ENCODE measurements around the gene CHST4.
"Not testable (repeated sequence)": the region's sequence is repeated elsewhere in the genome, so short reads cannot be mapped to it uniquely, and the experiment has no call there.

The CHST4 gene

GRCh38 chr16:71555230-71555891 lies 29.1 kb downstream of the CHST4 start:
- DNase-seq (ENCODE audit: low spot score) = no peak
- ChIA-PET POLR2A (ENCODE audit: low non-redundant PET) (no interaction called here), CTCF (no interaction called here)

GRCh38 chr16:71557299-71557698 lies 31.1 kb downstream of the CHST4 start:
- POLR2A ChIA-PET (ENCODE audit: low non-redundant PET) = no interaction called here
- CTCF ChIA-PET = no interaction called here
- no peak overlapping the region for H3K27ac ChIP-seq
- no peak for TF ChIP-seq CTCF (conservative IDR thresholded peaks at IDR 0.05; ENCODE audit: low read depth)
- no peak for DNase-seq (ENCODE audit: low spot score)

More at GRCh38 chr16:71555230-71555891, 29.1 kb downstream of the CHST4 start:
- H3K27ac ChIP-seq = no peak overlapping the region
- TF ChIP-seq CTCF (conservative IDR thresholded peaks at IDR 0.05; ENCODE audit: low read depth) = no peak

DNA sequence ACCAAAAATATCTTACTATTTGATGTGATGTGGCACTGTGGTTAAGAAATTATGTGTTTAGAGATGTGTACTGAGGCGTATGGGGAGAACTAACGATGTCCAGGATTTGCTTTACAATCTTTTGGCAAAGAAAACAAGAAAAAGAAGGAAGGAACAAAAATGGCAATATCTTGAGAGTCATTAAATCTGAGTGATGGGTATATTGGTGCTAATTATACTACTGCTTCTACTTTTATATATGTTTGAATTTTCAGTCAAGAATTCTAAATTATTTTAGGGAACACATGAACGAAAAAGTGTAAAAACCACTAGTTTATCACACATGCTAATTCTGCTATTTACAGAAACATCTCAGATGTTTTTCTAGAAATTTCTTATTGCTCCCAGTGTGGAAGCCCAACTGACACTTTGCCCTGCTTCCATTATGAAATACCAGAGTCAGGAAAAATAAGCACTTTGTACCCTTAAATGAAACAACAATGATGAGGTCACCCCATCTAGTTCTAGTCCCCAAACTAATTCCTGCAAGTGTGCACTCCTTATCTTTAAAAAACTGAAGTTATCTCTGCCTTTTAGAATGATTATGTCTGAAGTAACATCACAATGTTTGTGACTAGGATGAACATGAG lies 31.8 kb downstream of the CHST4 start:
- DNase-seq (ENCODE audit: low spot score) = no peak
- ChIA-PET POLR2A (ENCODE audit: low non-redundant PET) (no interaction called here), CTCF (interaction anchor here (0.6 kb wide), 1 partner anchor 1037 kb away, joined by 4 read pairs; no protein-coding TSS in a partner anchor)
- no peak overlapping the region for H3K27ac ChIP-seq
- no peak for TF ChIP-seq CTCF (conservative IDR thresholded peaks at IDR 0.05; ENCODE audit: low read depth)

DNA sequence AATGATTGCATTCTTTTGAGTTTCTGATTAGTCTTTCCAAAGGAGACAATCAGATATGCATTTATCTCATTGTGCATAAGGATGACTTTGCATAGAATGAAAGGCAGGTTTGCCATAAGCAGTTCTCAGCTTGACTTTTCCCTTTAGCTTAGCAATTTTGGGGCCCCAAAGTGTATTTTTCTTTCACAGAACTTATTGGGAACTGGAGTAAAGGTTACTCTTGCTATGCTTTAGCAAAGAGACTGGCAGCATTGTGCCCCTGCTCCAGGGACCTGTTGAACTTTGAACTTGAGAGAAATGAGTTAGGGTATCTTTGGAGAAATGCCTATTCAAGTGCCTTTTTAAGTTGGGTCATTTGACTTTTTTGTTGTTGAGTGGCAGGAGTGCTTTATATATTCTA lies 33.6 kb downstream of the CHST4 start:
- no peak for DNase-seq (ENCODE audit: low spot score)
- CTCF ChIA-PET = interaction anchor here (0.7 kb wide), 1 partner anchor 83 kb away, joined by 5 read pairs; no protein-coding TSS in a partner anchor
- TF ChIP-seq CTCF (conservative IDR thresholded peaks at IDR 0.05; ENCODE audit: low read depth) = no peak
- no peak overlapping the region for H3K27ac ChIP-seq
- POLR2A ChIA-PET (ENCODE audit: low non-redundant PET) = no interaction called here

GRCh38 chr16:71561886-71562285 lies 35.7 kb downstream of the CHST4 start:
- POLR2A ChIA-PET (ENCODE audit: low non-redundant PET); CTCF ChIA-PET; DNase-seq (ENCODE audit: low spot score); H3K27ac ChIP-seq: not testable (repeated sequence)

- H3K27ac ChIP-seq = no peak overlapping the region
- no peak for TF ChIP-seq CTCF (conservative IDR thresholded peaks at IDR 0.05; ENCODE audit: low read depth)
- DNase-seq (ENCODE audit: low spot score) = no peak
- ChIA-PET POLR2A (ENCODE audit: low non-redundant PET) (no interaction called here), CTCF (no interaction called here)
Measured at GRCh38 chr16:71562552-71562951, 36.3 kb downstream of the CHST4 start.

- H3K27ac ChIP-seq = peak overlapping the region; percentile 45
- no peak for TF ChIP-seq CTCF (conservative IDR thresholded peaks at IDR 0.05; ENCODE audit: low read depth)
- ChIA-PET POLR2A (ENCODE audit: low non-redundant PET) (interaction anchor here (0.6 to 0.7 kb wide), 2 partner anchors 46 kb away, joined by 3 to 5 read pairs; no protein-coding TSS in a partner anchor), CTCF (interaction anchor here (0.5 to 1.7 kb wide), 6 partner anchors 11 to 280 kb away, joined by 3 to 7 read pairs (median 3); no protein-coding TSS in a partner anchor)
- no peak for DNase-seq (ENCODE audit: low spot score)
Measured at GRCh38 chr16:71564335-71564967, 38.2 kb downstream of the CHST4 start.

All from RWPE1 (cell line).